GM19240 (cell line): ENCODE data around the gene ZNF396.

Source experiments
- DNase-seq: peaks from one replicate; pipeline ENCODE4 v3.0.0; 2011; ENCODE audit warnings: low spot score; ENCODE audit not compliant: insufficient read length

ZNF396 gene

DNA sequence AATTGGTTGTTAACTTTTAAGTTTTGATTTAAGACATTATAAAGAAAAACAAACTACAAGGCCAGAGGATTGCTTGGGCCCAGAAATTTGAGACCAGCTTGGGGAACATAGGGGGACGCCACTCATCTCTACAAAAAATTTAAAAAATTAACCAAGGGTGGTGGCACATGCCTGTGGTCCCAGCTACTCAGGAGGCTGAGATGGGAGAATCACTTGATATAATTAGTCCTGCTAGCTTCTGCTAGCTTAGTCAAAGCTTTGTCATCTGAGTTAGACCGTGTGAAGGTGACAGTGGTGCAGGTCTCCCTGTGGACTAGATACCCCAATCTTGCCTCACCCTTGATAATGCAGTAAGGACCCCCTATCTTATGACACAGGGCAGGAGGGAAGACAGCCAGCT, 6.0 kb upstream of the ZNF396 start:
- DNase-seq = no peak

DNA sequence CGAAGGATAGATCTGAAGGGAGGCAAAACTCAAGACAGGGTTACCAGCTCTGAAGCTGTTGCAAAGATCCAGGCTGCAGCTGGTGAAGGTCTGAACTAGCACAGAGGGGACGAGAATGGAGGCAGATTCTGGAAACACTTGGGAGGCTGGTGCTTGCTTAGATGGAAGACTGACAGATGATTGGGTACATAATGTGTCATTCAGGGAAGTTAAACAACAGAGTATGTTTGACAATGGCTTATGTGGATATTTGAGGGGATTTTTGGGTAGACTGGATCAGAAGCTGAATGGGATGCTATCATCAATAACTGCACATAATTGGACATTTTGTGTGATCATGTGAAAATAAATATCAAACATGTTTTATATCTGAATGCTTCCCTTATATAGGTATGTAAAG, 2.3 kb upstream of the ZNF396 start:
- DNase-seq = no peak

GRCh38 chr18:35378574-35378896, 1.4 kb upstream of the ZNF396 start:
- DNase-seq = no peak

DNA sequence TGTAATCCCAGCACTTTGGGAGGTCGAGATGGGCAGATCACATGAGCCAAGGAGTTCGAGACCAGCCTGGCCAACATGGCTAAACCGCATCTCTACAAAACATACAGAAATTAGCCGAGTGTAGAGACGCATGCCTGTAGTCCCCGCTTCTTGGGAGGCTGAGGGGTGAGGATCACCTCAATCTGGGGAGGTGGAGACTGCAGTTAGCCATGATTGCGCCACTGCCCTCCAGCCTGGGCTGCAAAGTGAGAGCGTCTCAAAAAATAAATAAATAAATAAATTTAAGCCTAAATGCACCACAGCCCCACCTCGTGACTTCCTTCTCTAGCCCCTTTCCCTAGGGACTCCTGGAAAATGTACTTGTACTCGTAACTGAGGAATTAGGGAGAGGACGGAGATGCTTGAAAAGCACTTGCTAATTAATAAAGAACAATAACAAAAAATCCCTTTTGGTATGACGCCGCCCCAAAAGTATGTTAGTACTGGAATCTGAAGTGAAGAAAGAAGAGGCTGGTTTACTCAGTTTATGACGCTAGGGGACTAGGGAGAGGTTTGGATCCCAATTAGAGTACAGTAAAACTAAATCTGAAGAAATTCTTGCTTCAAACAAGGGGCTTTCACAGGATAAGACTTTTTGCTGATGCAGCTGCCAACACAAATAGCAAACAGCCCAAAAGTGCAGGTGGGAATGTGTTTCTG, 887 bp upstream of the ZNF396 start:
- DNase-seq = no peak

DNA sequence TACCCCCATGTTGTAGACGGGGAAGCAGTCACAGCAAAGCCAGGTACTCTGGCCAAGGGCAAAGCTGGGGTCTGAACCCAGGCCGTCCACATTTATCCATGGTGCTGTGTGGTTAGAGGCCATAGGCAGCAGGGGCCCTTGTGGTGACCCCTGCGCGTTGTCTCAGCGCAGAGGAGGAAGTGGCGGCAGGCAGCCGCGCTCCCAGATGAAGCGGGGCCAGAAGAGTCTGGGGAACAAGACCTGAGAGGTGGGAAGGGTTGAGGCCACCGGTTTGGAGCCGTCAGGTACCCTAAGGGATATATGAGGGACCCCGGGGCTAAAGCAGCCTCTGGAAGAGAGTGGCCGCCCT, 770 bp downstream of the ZNF396 start:
- DNase-seq = no peak

DNA sequence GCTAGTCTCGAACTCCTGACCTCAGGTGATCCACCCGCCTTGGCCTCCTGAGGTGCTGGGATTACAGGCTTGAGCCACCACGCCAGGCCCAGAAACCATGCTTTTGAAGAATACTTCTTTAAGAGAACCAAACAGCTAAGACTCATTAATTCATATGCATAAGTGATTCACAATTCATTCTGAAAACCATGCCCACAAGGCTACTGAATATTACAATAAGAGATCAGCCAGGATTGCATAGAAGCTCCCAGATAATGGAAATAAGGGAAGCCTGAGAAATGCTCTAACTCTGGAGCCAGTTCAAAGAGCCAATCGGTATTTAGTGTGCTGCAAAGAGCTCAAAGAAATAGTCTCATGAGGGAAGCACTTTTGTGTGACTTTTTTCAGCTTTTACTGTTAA, 2.4 kb downstream of the ZNF396 start:
- DNase-seq = no peak

GRCh38 chr18:35371412-35372195, 5.5 kb downstream of the ZNF396 start:
- DNase-seq = no peak

DNA sequence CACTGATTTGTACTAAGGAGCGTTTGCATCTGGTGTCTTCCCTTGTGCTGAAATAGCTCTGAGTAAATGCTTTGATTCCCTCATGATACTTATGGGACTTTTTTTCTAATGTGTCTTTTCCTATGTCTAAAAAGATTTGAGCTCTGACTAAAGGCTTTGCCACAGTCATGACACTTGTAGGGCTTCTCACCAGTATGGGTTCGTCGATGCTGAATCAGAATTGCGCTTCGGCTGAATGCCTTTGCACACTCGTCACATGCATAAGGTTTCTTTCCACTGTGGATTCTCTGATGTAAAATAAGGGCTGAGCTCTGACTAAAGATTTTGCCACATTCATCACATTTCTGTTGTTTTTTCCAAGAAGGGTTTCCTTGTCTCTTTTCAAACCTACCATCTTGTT, 8.0 kb downstream of the ZNF396 start:
- no peak for DNase-seq

DNA sequence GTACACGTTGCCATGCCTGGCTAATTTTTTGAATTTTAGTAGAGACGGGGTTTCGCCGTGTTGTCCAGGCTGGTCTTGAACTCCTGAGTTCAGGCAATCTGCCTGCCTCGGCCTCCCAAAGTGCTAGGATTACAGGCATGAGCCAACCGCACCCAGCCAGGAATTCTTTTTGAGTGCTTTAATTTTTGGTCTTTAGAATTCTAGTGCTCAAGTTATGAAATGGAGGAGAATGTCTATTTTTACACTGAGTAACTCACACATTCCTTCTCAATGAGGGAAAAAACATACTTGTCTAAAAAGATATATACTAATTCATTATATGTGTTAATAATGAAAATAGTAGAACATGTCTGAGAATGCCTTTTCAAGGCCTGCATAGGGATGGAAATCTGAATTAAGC, 8.5 kb downstream of the ZNF396 start:
- DNase-seq = no peak

DNA sequence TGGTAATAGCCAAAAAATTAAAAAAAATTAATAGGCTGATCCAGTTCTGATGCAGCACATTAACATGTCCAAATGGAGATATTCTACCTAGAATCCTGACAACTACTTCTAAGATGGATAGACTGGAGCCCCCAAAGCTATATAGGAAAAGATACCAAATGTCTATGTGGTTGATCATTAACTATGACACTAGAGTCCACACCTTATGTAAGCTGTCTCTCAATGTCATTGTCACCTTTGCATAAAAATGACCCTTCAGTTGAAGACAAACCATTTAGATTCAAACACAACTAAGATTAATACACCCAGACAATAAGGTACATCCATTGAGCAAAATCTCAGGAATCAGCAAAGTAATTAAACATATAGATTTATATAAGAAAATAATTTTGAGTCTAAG, 14.6 kb downstream of the ZNF396 start:
- no peak for DNase-seq

GRCh38 chr18:35361570-35362321, 15.4 kb downstream of the ZNF396 start:
- DNase-seq = no peak

DNA sequence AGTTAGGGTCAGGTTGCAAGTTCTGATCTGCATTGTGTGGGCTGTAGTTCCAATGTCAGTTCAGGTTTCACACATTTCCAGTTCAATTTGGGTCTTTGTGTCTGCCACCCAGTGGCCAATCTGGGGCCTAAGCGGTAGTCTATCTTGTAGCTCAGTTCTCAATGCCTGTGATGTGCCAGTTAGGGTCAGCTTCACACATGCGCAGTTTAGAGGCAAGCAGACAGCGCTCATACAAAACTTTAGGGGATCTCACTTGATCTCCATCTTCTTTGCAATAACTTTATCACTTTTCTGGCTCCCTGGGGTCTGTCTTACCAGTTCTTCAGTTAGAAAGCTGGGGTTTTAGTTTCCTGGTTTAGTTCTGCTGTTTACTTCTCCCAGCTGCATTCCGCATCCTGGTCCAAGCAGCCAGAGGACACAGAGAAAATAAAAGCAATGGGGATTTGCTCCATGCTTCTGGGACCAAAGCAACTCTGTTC, 22.0 kb downstream of the ZNF396 start:
- DNase-seq = peak; percentile 26

- no peak for DNase-seq
Observed at GRCh38 chr18:35352778-35353177, 24.4 kb downstream of the ZNF396 start.

GRCh38 chr18:35352283-35352682, 24.9 kb downstream of the ZNF396 start:
- no peak for DNase-seq

DNA sequence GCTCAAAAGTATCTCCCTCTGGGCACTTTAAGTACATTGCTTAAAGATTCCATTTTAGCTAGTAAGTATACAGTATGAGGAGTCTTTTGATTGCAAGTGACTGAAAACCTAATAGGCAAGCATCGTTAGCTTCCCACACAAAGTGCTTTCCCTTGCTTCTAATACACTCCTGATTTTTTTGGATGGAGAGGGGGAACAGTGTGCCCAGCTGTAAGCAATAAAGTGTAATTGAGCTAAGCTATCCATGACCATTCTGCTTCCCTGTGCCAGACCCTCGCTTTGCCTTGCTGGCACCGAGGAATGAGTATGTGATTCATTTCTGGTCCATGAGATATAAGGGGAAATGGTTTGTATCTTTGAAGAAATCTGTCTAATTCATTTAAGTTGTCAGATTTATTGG, 29.1 kb downstream of the ZNF396 start:
- no peak for DNase-seq

GRCh38 chr18:35345950-35346349, 31.2 kb downstream of the ZNF396 start:
- DNase-seq = no peak

DNA sequence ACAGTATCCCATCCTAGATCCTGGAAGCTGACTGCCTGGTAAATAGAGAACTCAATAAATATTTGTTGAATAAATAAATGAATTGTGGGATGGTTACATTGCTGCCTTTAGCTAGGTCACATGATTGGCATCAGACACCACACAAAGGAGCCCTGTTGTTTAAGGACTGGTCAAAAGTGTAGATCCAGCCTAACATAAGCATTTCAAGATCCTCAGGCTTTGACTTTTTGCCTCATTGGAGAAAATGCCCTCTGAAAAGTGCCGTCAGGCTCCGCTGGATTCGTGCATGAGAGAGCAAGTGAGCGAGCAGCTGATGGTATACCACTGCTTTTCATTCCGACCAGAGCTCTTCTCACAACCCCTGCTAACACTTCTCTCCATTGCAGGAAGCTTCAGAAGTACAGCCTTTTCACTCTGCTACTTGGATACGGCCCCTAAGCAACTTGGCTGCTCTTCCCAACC, 31.6 kb downstream of the ZNF396 start:
- DNase-seq = no peak

DNA sequence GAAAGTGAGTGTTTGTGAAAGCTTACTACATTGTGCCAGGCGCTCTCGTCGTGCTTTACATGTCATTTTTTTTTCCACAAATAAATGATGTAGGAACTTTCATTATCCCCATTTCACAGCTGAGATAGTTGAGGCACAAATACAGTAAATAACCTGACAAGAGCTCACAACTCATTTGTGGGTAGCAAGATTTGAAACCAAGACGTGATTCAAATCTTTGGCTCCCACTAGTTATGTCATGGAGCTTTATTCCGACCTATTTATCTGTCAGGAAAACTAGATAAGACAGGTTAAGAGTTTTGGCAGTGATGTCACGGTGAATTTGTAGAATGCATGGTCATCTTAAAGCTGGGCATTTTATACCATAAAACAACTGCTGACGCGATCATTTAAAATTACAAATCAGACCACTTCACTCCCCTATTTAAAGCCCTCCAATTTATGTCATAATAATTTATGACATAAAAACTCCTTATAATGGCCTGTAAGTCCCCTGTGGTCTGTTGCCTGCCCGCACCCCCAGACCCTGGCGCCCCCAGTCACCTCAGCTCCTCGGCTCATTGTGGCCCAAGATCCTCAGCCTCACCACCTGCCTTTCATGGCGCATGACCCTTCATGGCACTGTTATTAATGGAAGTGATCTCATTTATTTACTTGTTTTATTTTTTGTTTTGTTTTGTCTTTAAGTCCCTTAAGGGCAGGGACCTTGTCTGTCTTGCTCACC, 32.2 kb downstream of the ZNF396 start:
- DNase-seq = no peak

GRCh38 chr18:35343936-35344735, 33.0 kb downstream of the ZNF396 start, which contains the start of gene ZNF24:
Gene ZNF24, minus strand, starts transcription at chr18:35344420. Its CDS starts 3,770 bp downstream, at chr18:35340650.
- peak; percentile 89 for DNase-seq

DNA sequence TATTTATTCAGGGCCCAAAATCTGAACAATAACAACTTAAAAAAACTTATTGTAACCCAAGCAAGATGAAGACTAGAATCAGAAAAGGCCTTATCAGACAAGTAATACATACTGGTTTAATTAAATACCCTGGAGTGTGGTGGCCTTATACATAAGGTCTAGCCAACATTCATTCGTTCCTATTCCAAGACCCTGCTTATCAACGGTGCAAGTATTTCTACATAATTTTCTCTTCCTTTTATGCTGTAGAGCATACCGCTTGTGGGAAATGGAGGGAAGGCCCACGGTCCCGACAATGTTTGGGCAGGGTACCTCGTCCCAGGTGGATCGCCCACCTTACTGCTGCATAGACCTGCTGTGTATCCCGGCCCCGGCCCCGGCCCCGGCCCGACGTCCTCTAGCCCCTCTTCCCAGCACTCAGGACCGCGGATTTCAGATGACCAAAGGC, 33.6 kb downstream of the ZNF396 start:
- no peak for DNase-seq

DNA sequence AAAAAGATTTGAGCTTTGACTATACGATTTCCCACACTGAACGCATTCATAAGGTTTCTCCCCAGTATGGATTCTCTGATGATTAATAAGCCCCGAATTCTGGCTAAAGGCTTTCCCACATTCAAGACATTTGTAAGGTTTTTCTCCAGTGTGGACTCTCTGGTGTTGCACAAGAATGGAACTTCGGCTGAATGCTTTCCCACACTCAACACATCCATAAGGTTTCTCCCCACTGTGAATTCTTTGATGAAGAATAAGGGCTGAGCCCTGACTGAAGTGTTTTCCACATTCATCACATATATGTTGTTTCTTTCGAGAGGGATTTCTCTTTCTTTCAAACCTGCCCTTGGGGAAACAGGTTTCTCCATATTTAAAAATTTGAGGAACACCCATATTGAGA, 39.9 kb downstream of the ZNF396 start:
- no peak for DNase-seq
